NCI-H2081 (cell line): ENCODE results near the gene RAB26.

Experiments used
- DNase-seq, 2 experiments: peaks; one replicate each; lab custom pipeline; 2025; lab: John Stamatoyannopoulos, UW

The RAB26 gene

GRCh38 chr16:2159175-2159838 lies 10.9 kb downstream of the RAB26 start:
- no peak for DNase-seq

DNA sequence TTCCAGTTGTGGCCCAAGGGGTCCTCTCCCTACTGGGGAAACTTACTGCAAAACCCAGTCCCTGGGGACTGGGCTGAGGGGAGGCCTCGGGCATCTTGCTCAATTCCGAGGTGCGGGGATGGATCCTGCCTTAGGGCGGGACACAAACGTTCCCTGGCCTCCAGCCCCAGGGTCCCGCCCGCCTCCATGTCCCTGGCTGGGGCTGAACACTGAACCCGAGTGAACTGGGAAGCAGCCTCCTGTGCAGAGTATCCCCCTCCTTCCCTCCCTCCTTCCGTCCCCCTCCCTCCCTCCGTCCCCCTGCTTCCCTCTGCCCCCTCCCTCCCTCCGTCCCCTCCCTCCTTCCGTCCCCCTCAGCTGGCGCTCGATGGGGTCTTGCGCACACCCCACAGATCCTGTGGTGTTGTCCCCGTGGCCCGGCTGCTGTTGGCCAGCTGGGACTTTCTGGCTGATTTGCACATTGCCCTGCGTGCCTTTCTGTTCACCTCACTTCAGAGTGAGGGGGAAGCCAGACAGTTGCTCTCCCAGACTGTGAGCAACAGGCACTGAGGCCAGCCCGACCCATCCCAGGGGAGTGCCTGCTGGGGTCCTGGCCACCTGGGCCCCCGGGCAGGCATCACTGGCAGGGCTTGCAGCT lies 12.6 kb downstream of the RAB26 start:
- DNase-seq: no peak

DNA sequence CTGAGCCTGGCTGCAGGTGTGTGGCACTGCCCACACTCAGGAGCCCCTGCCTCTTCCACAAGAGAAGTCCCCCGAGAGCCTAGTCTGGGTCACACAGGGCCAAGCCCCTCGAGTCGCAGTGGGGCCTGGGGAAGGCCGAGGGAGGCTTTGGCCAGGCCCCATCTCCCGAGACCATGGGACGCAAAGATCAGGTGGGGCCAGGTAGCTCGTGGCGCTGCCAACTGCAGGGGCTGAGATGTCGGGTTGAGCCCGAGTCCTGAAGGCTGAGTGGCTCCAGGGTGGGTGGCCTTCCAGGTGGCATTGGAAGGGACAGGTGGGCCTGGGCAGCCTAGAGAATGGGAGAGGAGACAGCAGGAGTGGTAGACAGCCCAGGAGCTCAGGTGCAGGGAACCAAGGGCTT lies 13.5 kb downstream of the RAB26 start:
- no peak for DNase-seq

GRCh38 chr16:2162676-2163118 lies 14.3 kb downstream of the RAB26 start:
- DNase-seq: no peak

- no peak for DNase-seq
Observed at GRCh38 chr16:2163211-2163881, 14.9 kb downstream of the RAB26 start.

- DNase-seq: no peak
Observed at GRCh38 chr16:2165861-2166260, 17.4 kb downstream of the RAB26 start.

DNA sequence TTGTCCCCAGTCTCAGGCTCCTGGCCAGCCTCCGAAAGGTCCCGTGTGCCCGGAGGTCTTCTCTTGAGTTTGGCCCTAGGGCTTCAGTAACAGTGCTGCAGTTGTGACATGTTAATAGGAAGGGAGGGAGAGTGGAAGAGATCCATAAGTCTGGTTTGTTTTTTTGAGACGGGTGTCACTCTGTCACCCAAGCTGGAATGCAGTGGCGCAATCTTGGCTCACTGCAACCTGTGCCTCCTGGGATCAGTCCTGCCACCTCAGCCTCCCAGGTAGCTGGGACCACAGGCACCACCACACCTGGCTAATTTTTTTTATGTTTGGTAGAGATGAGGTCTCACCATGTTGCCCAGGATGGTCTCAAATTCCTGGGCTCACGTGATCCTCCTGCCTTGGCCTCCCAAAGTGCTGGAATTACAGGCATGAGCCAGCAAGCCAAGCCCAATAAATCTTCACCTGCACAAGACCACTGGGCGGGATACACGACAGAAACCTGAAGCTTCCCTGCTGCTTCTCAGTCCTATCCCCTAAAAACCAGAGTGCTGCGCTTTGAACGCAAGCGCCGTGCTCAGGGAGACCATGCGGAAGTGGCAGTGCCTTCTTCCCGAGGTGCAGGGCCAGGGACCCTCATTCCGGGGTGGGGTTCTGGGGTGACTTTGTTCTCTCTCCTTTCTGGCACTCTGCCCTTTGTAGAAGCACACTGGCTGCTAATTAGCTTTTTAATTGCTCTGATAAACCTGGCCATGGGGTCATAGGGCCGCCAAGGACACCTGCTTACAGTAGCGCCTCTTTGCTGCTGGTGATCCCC lies 18.0 kb downstream of the RAB26 start:
- no peak for DNase-seq

GRCh38 chr16:2167068-2167638 lies 18.7 kb downstream of the RAB26 start:
- no peak for DNase-seq

- DNase-seq: no peak
Observed at GRCh38 chr16:2170080-2170479, 21.7 kb downstream of the RAB26 start.

- DNase-seq: no peak
Observed at GRCh38 chr16:2170587-2171435, 22.4 kb downstream of the RAB26 start.

DNA sequence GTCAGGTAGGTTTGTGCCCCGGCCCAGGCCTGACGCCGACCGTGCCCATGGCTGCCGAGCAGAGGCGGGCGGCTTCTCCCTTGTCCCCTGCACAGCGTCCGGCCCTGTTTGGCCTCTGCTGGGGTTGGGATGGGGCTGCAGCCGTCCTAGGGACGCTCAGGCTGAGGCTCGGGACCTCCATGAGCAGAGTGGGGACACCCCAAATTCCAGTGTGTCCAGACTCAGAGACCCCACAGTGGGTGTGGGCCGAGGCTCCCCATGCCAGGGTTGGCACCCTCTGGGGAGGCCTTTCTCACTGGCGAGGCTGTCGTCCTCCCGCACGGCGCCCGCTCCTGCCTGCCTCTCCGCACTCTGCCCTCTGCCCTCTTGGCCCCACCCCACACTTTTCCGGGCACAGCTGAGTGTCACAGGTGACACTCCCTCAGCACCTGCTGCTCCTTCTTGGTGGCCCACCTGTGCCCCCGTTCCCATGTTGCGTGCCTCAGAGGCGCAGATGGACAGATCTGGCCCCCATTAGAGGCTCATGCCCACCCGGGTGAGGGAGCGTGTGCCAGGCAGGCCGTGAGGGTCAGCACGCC lies 23.3 kb downstream of the RAB26 start:
- DNase-seq: no peak

- DNase-seq: no peak
Observed at GRCh38 chr16:2172688-2173335, 24.4 kb downstream of the RAB26 start.

DNA sequence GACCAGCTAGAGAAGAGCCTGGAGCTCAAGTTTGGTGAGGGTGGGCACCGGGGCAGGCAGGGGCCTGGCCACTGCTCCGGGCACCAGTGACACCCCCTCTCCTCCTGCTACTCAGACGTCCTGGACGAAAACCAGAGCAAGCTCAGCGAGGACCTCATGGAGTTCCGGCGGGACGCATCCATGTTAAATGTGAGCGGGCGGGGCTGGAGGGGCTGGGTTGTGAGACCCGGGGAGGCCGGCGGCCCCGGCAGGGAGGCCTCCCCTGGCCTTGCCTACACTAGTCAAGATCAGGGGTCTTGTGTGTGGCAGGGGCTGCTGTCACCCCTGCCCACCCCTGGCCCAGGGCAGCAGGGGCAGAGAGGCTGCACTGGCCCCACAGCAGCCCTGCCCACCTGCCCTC lies 24.9 kb downstream of the RAB26 start:
- no peak for DNase-seq

GRCh38 chr16:2173916-2174315 lies 25.5 kb downstream of the RAB26 start:
- no peak for DNase-seq

DNA sequence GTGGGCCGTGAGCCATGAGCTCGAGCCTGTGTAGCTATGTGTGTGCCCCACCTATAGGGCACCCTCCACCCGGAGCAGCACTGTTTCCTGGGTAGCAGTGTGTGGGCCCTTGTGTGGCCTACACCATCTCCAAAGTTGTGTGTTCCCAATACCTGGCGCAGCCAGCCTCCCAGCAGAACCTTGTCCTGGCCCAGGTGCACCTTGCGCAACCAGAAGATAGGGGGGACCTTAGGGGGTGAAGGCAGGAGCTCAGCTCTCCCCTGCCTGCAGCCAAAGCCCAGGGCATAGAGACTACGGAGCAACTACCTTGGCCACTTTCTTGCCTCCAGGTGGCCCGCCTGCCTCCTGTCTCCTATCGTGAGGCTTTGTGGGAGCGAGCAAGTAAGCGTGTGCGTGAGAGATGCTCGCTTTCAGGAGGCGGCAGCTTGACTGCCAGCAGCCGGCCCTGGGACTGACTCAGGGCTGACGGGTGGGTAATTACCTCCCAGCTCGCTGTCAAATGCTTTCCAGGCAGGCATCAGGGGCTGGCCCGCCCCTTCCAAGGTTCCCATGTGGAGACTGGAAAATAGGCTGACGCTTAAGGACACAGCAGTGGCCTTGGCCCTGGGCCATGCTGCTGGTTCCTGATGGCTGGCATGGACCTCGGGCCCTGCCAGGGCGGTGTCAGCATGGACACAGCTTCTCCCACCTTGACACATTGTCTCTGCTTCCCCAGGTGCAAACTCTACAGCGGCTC lies 26.1 kb downstream of the RAB26 start:
- peak; percentile 45 to 77 for DNase-seq

DNA sequence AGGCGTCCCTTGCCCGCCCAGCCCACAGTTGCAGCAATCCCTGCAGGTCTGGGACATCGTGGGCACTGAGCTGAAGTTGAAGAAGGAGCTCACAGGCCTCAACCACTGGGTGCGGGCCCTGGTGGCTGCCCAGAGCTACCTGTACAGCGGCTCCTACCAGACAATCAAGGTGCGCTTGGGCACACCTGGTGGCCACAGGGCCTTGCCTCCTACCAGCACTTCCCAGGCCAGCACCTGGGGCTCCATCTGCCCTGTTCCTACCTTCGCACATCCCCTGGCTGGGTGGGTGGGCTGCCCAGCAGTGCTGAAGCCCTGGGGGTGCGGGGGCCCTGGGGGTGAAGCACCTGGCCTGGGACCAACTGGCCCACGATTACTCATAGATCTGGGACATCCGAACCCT lies 27.0 kb downstream of the RAB26 start:
- DNase-seq: no peak

DNA sequence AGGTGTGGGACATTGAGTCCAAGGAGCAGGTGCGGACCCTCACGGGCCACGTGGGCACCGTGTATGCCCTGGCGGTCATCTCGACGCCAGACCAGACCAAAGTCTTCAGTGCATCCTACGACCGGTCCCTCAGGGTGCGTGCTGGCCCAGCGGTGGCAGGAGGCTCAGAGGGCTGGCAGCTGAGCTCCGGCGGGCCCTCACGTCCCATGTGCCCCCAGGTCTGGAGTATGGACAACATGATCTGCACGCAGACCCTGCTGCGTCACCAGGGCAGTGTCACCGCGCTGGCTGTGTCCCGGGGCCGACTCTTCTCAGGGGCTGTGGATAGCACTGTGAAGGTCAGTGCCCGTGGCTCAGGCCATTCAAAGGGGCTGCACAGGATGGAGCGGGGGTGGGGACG lies 27.6 kb downstream of the RAB26 start:
- no peak for DNase-seq

DNA sequence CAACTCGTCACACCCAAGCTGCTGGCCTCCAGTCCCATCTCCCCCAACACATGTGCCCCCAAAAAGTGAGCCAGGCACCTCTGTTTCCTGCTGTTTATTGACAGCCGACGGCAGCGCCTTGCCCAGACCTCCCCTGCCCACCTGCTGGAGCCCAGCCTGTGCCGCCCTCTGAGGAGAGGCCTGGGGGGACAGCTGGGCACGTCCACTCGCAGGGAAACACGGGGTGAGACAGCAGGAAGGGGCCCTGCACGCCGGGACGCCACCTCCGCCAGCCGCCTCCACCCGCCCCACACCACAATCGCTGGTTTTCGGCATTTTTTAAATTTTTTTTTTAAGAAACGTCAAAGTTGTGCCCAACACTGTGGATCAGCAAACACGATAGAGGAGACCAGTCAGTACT lies 28.7 kb downstream of the RAB26 start:
- DNase-seq: no peak

GRCh38 chr16:2177561-2177960 lies 29.1 kb downstream of the RAB26 start:
- DNase-seq: no peak
